Measurements from ENCODE around the gene LARP7.

- no peak for TF ChIP-seq POLR2A (IDR thresholded peaks at IDR 0.05)
- no peak for TF ChIP-seq CTCF (IDR thresholded peaks at IDR 0.05)
These were observed 36.7 kb downstream of the LARP7 start for GRCh38 chr4:112673686-112674085.
